HepG2 (cell line): Measurements from ENCODE around the gene PLPPR5. TPM values are rescaled to one million over a fixed set of nuclear protein-coding genes. Genes with fewer than 3 reads are reported as not detected.

ENCODE experiments used
- ATAC-seq: fragments of 200-7000 bp; cut with Tn5 transposase; 3 replicates; pipeline ENCODE4 v1.9.1; 2020; ENCODE audit warnings: mild to moderate bottlenecking, moderate library complexity
- Bru-seq: library from RNA; stranded (reverse); fragments of 400-500 nt; gene quantifications from one replicate; lab custom pipeline; 2021; lab: Mats Ljungman, UMichigan
- BruChase-seq, 2 experiments: library from RNA; stranded (reverse); fragments of 400-500 nt; gene quantifications; one replicate each; lab custom pipeline; 2021; lab: Mats Ljungman, UMichigan
- BruUV-seq: library from RNA; stranded (reverse); fragments of 400-500 nt; replicated peaks from 2 replicates; lab custom pipeline; 2021; lab: Mats Ljungman, UMichigan
- CTCF ChIA-PET: fragments of 300-600 bp; formaldehyde crosslinking; extraction: SDS; loops from one replicate; lab custom pipeline; 2021; ENCODE audit warnings: low total read pairs, inconsistent platforms, low intra/inter-chr PET ratio; lab: Yijun Ruan, JAX
- POLR2A ChIA-PET: fragments of 350-600 bp; sonication (Branson Sonifier 250); formaldehyde crosslinking; loops from one replicate; lab custom pipeline; 2020; ENCODE audit warnings: antibody characterized with exemption, inconsistent platforms; lab: Yijun Ruan, JAX
- DNase-seq: peaks from one replicate; pipeline ENCODE4 v3.0.0-alpha.2; 2015; ENCODE audit warnings: low spot score
- FAIRE-seq: peaks from 3 replicates; lab custom pipeline; 2011; peaks lifted over from hg19 to GRCh38; lab: Jason Lieb, UNC
- H2AFZ ChIP-seq: one replicate; pipeline ENCODE4 v1.6.1; 2011; ENCODE audit warnings: low read length, inconsistent platforms
- H3K27ac ChIP-seq: fragments of 300-600 bp; 3 replicates; pipeline ENCODE4 v1.8.0; 2011; ENCODE audit warnings: mixed run types, mild to moderate bottlenecking, mixed read lengths, low read length, inconsistent platforms; ENCODE audit not compliant: insufficient read depth; ENCODE audit errors: extremely low read length
- H3K27me3 ChIP-seq, 2 experiments: fragments of 200-600 bp in 1 of 2; 2 replicates in 1 of 2; 3 replicates in 1 of 2; pipeline versions ENCODE4 v1.6.0 to v1.8.0; 2011; ENCODE audit warnings: low read length in 2 of 2, mild to moderate bottlenecking in 2 of 2, moderate library complexity in 2 of 2, inconsistent platforms in 1 of 2; ENCODE audit not compliant: insufficient read depth in 2 of 2, control insufficient read depth in 1 of 2
- H3K36me3 ChIP-seq, 2 experiments: fragments of 200-600 bp in 1 of 2; replicated peaks in 1 of 2; 2 replicates in 1 of 2; 3 replicates in 1 of 2; pipeline versions ENCODE4 v1.5.1 to v1.8.0; 2011; ENCODE audit warnings: low read length in 2 of 2, inconsistent platforms in 1 of 2; ENCODE audit not compliant: insufficient read depth in 2 of 2, control insufficient read depth in 1 of 2
- H3K4me1 ChIP-seq: 2 replicates; pipeline ENCODE4 v1.5.1; 2012; ENCODE audit warnings: low read length, inconsistent platforms; ENCODE audit not compliant: insufficient read depth
- H3K4me2 ChIP-seq: 2 replicates; pipeline ENCODE4 v1.6.0; 2011; ENCODE audit warnings: low read depth, low read length, inconsistent platforms
- H3K4me3 ChIP-seq, 3 experiments: fragments of 200-600 bp in 1 of 3; sonication (generic), shearing (Covaris generic) in 1 of 3; replicated peaks in 1 of 3; 2 replicates each; pipeline ENCODE4 v1.5.1; 2011 to 2016; ENCODE audit warnings: low read length in 3 of 3, inconsistent platforms in 2 of 3, low read depth in 2 of 3, mild to moderate bottlenecking in 2 of 3, control low read depth in 1 of 3, mixed read lengths in 1 of 3; ENCODE audit not compliant: insufficient read depth in 1 of 3
- H3K79me2 ChIP-seq: one replicate; pipeline ENCODE4 v1.6.1; 2011; ENCODE audit warnings: low read length, inconsistent platforms; ENCODE audit not compliant: insufficient read depth
- H3K9ac ChIP-seq: 2 replicates; pipeline ENCODE4 v1.6.0; 2011; ENCODE audit warnings: mild to moderate bottlenecking, low read depth, low read length, inconsistent platforms; ENCODE audit not compliant: insufficient read depth
- H3K9me3 ChIP-seq: 2 replicates; pipeline ENCODE4 v1.5.1; 2012; ENCODE audit warnings: mild to moderate bottlenecking, low read length
- H4K20me1 ChIP-seq: 2 replicates; pipeline ENCODE4 v1.6.0; 2011; ENCODE audit warnings: inconsistent platforms, mild to moderate bottlenecking, low read length, moderate library complexity; ENCODE audit not compliant: insufficient read depth
- KLF6 ChIP-seq: IDR thresholded peaks from 2 replicates; pipeline ENCODE4 v1.8.0; 2016; ENCODE audit warnings: missing biosample characterization, missing genetic modification reagents
- RARA ChIP-seq: IDR thresholded peaks from 2 replicates; pipeline ENCODE4 v1.6.1; 2016; ENCODE audit warnings: missing genetic modification reagents, missing compliant biosample characterization
- ZNF552 ChIP-seq: sonication (generic); formaldehyde crosslinking; IDR thresholded peaks from 2 replicates; pipeline ENCODE4 v1.9.0; 2022; ENCODE audit warnings: missing genetic modification reagents, mild to moderate bottlenecking, borderline replicate concordance
- WGBS: methylation state at CpG from one replicate; pipeline ENCODE4 v1.1.6; 2017; ENCODE audit warnings: low lambda C conversion rate; 5-methylcytosine and 5-hydroxymethylcytosine counted together
- in situ Hi-C: cut with HindIII; loops from 2 replicates; pipeline ENCODE4 v1.10.0; 2017; ENCODE audit warnings: low pct_unique_long_range_greater_than_20kb; ENCODE audit not compliant: extremely low pct_ligation_motif_present
- intact Hi-C: fragments of 100-400 bp; cut with micrococcal nuclease; formaldehyde crosslinking; loops from one replicate; pipeline ENCODE4 v1.10.0; 2022; ENCODE audit not compliant: unreplicated experiment
- long read RNA-seq, 2 experiments: library from RNA in 1 of 2; library from polyadenylated mRNA in 1 of 2; stranded (forward) in 1 of 2; unstranded in 1 of 2; transcript quantifications; one replicate each; pipeline ENCODE4 v2.0.0, GENCODE V29; 2019 to 2022
- polyA minus RNA-seq, 3 experiments: library from RNA; depleted of rRNA, polyadenylated mRNA; stranded (reverse); fragments of >200 nt; gene quantifications; 2 replicates each; pipeline ENCODE4 v1.2.3, GENCODE V29; 2011; ENCODE audit warnings: low replicate concordance in 1 of 3
- polyA plus RNA-seq, 8 experiments: library from polyadenylated mRNA; depleted of rRNA in 3 of 8; stranded (reverse) in 7 of 8; unstranded in 1 of 8; fragments of >200 nt; fragmentation: Illumina TruSeq in 4 of 8; extraction: Trizol in 4 of 8; gene quantifications; 2 replicates each; pipeline versions ENCODE4 v1.2.1 to v1.2.3, GENCODE V29; 2011 to 2016; ENCODE audit warnings: low read depth in 4 of 8, missing spikeins in 1 of 8, mixed read lengths in 1 of 8; ENCODE audit not compliant: insufficient read depth in 1 of 8
- total RNA-seq, 5 experiments: library from RNA; depleted of rRNA; stranded (reverse); fragments of >200 nt; fragmentation: Illumina TruSeq; extraction: Trizol; gene quantifications; 2 replicates each; pipeline ENCODE4 v1.2.3, GENCODE V29; 2016; ENCODE audit warnings: low read depth in 1 of 5
- TF ChIP-seq, protein P1 (sequence below): sonication (generic); formaldehyde crosslinking; IDR thresholded peaks from 2 replicates; pipeline ENCODE4 v1.4.0; 2020; ENCODE audit warnings: missing genetic modification reagents, borderline replicate concordance

The PLPPR5 gene, protein sequence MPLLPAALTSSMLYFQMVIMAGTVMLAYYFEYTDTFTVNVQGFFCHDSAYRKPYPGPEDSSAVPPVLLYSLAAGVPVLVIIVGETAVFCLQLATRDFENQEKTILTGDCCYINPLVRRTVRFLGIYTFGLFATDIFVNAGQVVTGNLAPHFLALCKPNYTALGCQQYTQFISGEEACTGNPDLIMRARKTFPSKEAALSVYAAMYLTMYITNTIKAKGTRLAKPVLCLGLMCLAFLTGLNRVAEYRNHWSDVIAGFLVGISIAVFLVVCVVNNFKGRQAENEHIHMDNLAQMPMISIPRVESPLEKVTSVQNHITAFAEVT
- total RNA-seq (2016; rRNA removed; fragmentation: Illumina TruSeq; extraction: Trizol) = not detected in 2 replicates
- total RNA-seq (2016; cell fraction: cytosol; rRNA removed; fragmentation: Illumina TruSeq; extraction: Trizol; ENCODE audit: low read depth) = not detected in 2 replicates
- not detected in 2 replicates for total RNA-seq (2016; cell fraction: insoluble cytoplasmic fraction; rRNA removed; fragmentation: Illumina TruSeq; extraction: Trizol)
- not detected in 2 replicates for total RNA-seq (2016; cell fraction: membrane; rRNA removed; fragmentation: Illumina TruSeq; extraction: Trizol)
- total RNA-seq (2016; cell fraction: nucleus; rRNA removed; fragmentation: Illumina TruSeq; extraction: Trizol) = not detected in 2 replicates
- not detected in 2 replicates for polyA plus RNA-seq (2011; rRNA removed)
- polyA plus RNA-seq (2011; cell fraction: cytosol; rRNA removed) = not detected in 2 replicates
- polyA plus RNA-seq (2011; cell fraction: nucleus; rRNA removed) = not detected in 2 replicates
- not detected in 2 replicates for polyA plus RNA-seq (2012)
- polyA plus RNA-seq (2016; cell fraction: cytosol; fragmentation: Illumina TruSeq; extraction: Trizol; ENCODE audit: low read depth) = not detected in 2 replicates
- not detected in 2 replicates for polyA plus RNA-seq (2016; cell fraction: insoluble cytoplasmic fraction; fragmentation: Illumina TruSeq; extraction: Trizol; ENCODE audit: low read depth)
- not detected in 2 replicates for polyA plus RNA-seq (2016; cell fraction: membrane; fragmentation: Illumina TruSeq; extraction: Trizol; ENCODE audit: low read depth)
- not detected in 2 replicates for polyA plus RNA-seq (2016; cell fraction: nucleus; fragmentation: Illumina TruSeq; extraction: Trizol; ENCODE audit: insufficient read depth, low read depth)
- polyA minus RNA-seq (2011; rRNA and poly(A)+ RNA removed; ENCODE audit: low replicate concordance) = not detected in 2 replicates
- polyA minus RNA-seq (2011; cell fraction: cytosol; rRNA and poly(A)+ RNA removed) = not detected in 2 replicates
- polyA minus RNA-seq (2011; cell fraction: nucleus; rRNA and poly(A)+ RNA removed) = not detected in 2 replicates
- not detected for Bru-seq, nascent RNA
- BruChase-seq, experiment 1, labeled RNA remaining after a 6-hour chase = percentile 0 among the genes with signal in this experiment
- BruChase-seq, experiment 2, labeled RNA remaining after a 2-hour chase = not detected
- long read RNA-seq, experiment 1 = 0 reads
- long read RNA-seq, experiment 2 = 0 reads

DNA sequence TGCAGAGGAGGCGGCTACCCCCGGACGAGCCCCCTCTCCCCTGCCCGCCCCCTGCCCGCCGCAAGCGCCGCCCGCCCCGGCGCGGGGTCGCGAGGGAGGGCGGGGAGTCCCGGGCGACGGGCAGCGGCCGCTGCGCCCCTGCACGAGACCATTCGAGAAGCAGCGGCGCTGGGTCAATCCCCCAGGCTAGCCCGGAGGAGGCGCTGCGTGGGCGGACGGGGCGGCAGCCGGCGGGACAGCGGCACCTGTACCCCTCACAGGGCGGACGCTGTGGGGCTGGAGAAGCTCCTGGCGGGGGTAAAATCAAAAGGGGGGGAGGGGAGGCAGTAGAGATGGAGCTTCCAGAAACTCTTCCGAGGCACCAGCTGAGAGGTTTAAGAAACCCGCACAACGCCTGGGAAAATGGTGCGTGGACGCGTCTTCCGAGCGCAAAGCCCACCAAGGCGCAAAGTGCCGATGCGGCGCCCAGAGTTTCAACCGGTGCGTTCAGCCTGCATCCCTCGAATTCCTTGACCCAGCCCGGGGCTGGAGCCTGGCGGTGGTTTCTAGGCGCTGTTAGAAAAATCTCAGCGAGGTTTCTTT lies at the start of gene PLPPR5:
PLPPR5 (minus strand) TSS at position 1 of the 582 bp plus-strand sequence. CDS start 190 bp downstream, outside the sequence.
- peak within 1 kb of the TSS in 1 of 3 experiments; percentile 33; a peak in 1 of 6 replicates for H3K4me3 ChIP-seq
- POLR2A ChIA-PET = no interaction called here
- no TSS peak for BruUV-seq
- no peaks in the 10 kb centered on the region for H3K4me1 ChIP-seq
- H3K79me2 ChIP-seq = no peaks in the 10 kb centered on the region
- no peaks in the 10 kb centered on the region for H4K20me1 ChIP-seq
- CTCF ChIA-PET = no interaction called here
- no peak within 1 kb of the TSS for H3K9ac ChIP-seq
- TF ChIP-seq ZNF552 (CRISPR knock-in tag) (no peak), RARA (CRISPR knock-in tag) (no peak), KLF6 (CRISPR knock-in tag) (no peak)
- TF ChIP-seq, protein P1, sequence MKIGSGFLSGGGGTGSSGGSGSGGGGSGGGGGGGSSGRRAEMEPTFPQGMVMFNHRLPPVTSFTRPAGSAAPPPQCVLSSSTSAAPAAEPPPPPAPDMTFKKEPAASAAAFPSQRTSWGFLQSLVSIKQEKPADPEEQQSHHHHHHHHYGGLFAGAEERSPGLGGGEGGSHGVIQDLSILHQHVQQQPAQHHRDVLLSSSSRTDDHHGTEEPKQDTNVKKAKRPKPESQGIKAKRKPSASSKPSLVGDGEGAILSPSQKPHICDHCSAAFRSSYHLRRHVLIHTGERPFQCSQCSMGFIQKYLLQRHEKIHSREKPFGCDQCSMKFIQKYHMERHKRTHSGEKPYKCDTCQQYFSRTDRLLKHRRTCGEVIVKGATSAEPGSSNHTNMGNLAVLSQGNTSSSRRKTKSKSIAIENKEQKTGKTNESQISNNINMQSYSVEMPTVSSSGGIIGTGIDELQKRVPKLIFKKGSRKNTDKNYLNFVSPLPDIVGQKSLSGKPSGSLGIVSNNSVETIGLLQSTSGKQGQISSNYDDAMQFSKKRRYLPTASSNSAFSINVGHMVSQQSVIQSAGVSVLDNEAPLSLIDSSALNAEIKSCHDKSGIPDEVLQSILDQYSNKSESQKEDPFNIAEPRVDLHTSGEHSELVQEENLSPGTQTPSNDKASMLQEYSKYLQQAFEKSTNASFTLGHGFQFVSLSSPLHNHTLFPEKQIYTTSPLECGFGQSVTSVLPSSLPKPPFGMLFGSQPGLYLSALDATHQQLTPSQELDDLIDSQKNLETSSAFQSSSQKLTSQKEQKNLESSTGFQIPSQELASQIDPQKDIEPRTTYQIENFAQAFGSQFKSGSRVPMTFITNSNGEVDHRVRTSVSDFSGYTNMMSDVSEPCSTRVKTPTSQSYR (CRISPR knock-in tag) = no peak
- no peak within 1 kb of the TSS for H3K27ac ChIP-seq
- H3K4me2 ChIP-seq = peak within 1 kb of the TSS; percentile 23; the same call in 1 of the 2 replicates
- H3K9me3 ChIP-seq = no peaks in the 10 kb centered on the region
- peaks cover 2 to 21% of the 10 kb centered on the region in 2 experiments for H3K27me3 ChIP-seq
- in situ Hi-C loops (no loop called here), intact Hi-C loops (no loop called here)
- ATAC-seq (peak; percentile 82), DNase-seq (no peak), FAIRE-seq (no peak)
- H3K36me3 ChIP-seq = no peaks in the 10 kb centered on the region
- no peak within 1 kb of the TSS for H2AFZ ChIP-seq
- 56% methylated on average over 17 of the region's 56 CpGs for WGBS
